ENCODE data around the gene RERG. TPM values are rescaled to one million over a fixed set of nuclear protein-coding genes. Genes with fewer than 3 reads are reported as not detected.

The RERG gene
- total RNA-seq, 4 donors from 2014 or later = 61.6 to 236 (median 150) TPM

- H3K27ac ChIP-seq = peak overlapping the region; percentile 83 to 95
- H3K9me3 ChIP-seq = no peaks in the 10 kb centered on the region
- H3K36me3 ChIP-seq = no peaks in the 10 kb centered on the region
- intact Hi-C loops (cut with DNase I; ENCODE audit: low total_unique reads) = no loop called here
- no peak overlapping the region for H3K4me3 ChIP-seq
- H3K4me1 ChIP-seq = peaks cover 9 to 20% of the 10 kb centered on the region in 2 donors
- no peak for DNase-seq
- TF ChIP-seq CTCF (IDR thresholded peaks at IDR 0.05) = no peak
- no peaks in the 10 kb centered on the region for H3K27me3 ChIP-seq
These were observed 34.6 kb downstream of the RERG start for GRCh38 chr12:15186597-15186996.

- no peaks in the 10 kb centered on the region for H3K36me3 ChIP-seq
- peak overlapping the region; percentile 83 to 95 for H3K27ac ChIP-seq
- intact Hi-C loops (cut with DNase I; ENCODE audit: low total_unique reads) = no loop called here
- H3K9me3 ChIP-seq = no peaks in the 10 kb centered on the region
- peaks cover 10 to 18% of the 10 kb centered on the region in 2 donors for H3K4me1 ChIP-seq
- H3K4me3 ChIP-seq = no peak overlapping the region
- DNase-seq = no peak
- H3K27me3 ChIP-seq = no peaks in the 10 kb centered on the region
- TF ChIP-seq CTCF (IDR thresholded peaks at IDR 0.05) (no peak), POLR2A (IDR thresholded peaks at IDR 0.05) (no peak)
These were observed 36.7 kb downstream of the RERG start for GRCh38 chr12:15184484-15184883.

GRCh38 chr12:15183821-15184220, 37.4 kb downstream of the RERG start:
- Histone ChIP-seq H3K9me3 (no peaks in the 10 kb centered on the region), H3K27ac (peak overlapping the region; percentile 83 to 95), H3K27me3 (no peaks in the 10 kb centered on the region), H3K36me3 (no peaks in the 10 kb centered on the region), H3K4me3 (no peak overlapping the region), H3K4me1 (peaks cover 10 to 18% of the 10 kb centered on the region in 2 donors)
- DNase-seq = no peak
- intact Hi-C loops (cut with DNase I; ENCODE audit: low total_unique reads) = no loop called here
- TF ChIP-seq CTCF (IDR thresholded peaks at IDR 0.05) (no peak), POLR2A (IDR thresholded peaks at IDR 0.05) (no peak)

GRCh38 chr12:15181017-15181683, 40.1 kb downstream of the RERG start:
- intact Hi-C loops (cut with DNase I; ENCODE audit: low total_unique reads) = no loop called here
- no peak overlapping the region for H3K4me3 ChIP-seq
- peak overlapping the region; percentile 83 to 95 for H3K27ac ChIP-seq
- peaks cover 10 to 15% of the 10 kb centered on the region in 2 donors for H3K4me1 ChIP-seq
- no peak for TF ChIP-seq POLR2A (IDR thresholded peaks at IDR 0.05)
- DNase-seq = no peak
- no peaks in the 10 kb centered on the region for H3K27me3 ChIP-seq
- no peaks in the 10 kb centered on the region for H3K9me3 ChIP-seq
- no peaks in the 10 kb centered on the region for H3K36me3 ChIP-seq

GRCh38 chr12:15180325-15180724, 40.9 kb downstream of the RERG start:
- Histone ChIP-seq H3K36me3 (no peaks in the 10 kb centered on the region), H3K4me1 (peaks cover 10 to 12% of the 10 kb centered on the region in 2 donors), H3K9me3 (no peaks in the 10 kb centered on the region), H3K4me3 (no peak overlapping the region), H3K27me3 (no peaks in the 10 kb centered on the region), H3K27ac (peak overlapping the region; percentile 83 to 95)
- TF ChIP-seq POLR2A (IDR thresholded peaks at IDR 0.05) (no peak), CTCF (IDR thresholded peaks at IDR 0.05) (no peak)
- DNase-seq = no peak
- intact Hi-C loops (cut with DNase I; ENCODE audit: low total_unique reads) = no loop called here

Measured in uterus (tissue), 4 donors.